ENCODE measurements around the gene CCDC174.
A peak's percentile ranks its signal among the peaks of the same experiment; 100 is the strongest.

CCDC174 gene

DNA sequence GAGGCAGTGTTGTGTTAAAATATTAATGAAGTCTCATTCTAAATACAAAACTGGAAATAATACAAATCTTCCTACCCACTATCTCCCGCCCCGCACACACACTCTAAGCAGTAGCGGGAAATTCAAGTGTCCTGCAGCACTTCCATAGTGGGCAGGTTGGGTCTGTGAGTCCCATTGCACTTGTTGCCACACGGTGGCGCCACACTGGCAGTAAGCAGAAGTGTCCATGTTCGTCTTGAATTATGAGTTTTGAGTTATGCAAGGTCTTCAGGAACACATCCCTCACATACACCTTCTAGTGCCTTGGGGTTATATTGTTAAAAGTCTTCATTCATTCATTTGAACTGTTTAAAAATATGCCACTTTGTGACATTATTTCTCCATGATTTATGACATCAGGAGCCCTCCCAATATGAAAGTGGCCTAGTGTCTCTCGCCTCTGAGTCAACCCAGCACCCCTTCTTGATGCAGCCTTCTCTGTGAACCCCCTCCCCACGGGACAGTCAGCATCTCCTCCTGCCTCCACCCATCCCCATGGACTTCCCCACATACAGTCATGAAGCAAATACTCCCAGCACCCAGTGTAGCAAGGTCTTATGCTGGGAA is 17.6 kb upstream of the CCDC174 start:
- Histone ChIP-seq H3K4me3 (ENCODE audit: low read length, poor library complexity, severe bottlenecking) (no peak overlapping the region), H4K20me1 (ENCODE audit: insufficient read depth, low read length, poor library complexity, severe bottlenecking) (no peaks in the 10 kb centered on the region), H3K79me2 (ENCODE audit: insufficient read depth, low read length) (no peaks in the 10 kb centered on the region), H3K27me3 (ENCODE audit: insufficient read depth, low read length, poor library complexity, severe bottlenecking) (peaks cover 6% of the 10 kb centered on the region), H2AFZ (ENCODE audit: low read length) (no peak overlapping the region), H3K9me2 (replicated peaks; ENCODE audit: low read depth, low read length) (no peaks in the 10 kb centered on the region), H3F3A (ENCODE audit: low read depth) (no peaks in the 10 kb centered on the region), H3K9me3 (ENCODE audit: insufficient read depth, low read depth, low read length) (no peaks in the 10 kb centered on the region), H3K4me1 (ENCODE audit: insufficient read depth, low read length, poor library complexity, severe bottlenecking) (no peaks in the 10 kb centered on the region), H3K4me2 (ENCODE audit: low read depth, low read length, poor library complexity, severe bottlenecking) (no peak overlapping the region), H3K9ac (ENCODE audit: low read depth, low read length, poor library complexity, severe bottlenecking) (no peak overlapping the region), H3K36me3 (ENCODE audit: insufficient read depth, low read length) (no peaks in the 10 kb centered on the region)
- TF ChIP-seq EZH2phosphoT487 (IDR thresholded peaks at IDR 0.05; ENCODE audit: borderline replicate concordance) = no peak
- TF ChIP-seq, protein P1, sequence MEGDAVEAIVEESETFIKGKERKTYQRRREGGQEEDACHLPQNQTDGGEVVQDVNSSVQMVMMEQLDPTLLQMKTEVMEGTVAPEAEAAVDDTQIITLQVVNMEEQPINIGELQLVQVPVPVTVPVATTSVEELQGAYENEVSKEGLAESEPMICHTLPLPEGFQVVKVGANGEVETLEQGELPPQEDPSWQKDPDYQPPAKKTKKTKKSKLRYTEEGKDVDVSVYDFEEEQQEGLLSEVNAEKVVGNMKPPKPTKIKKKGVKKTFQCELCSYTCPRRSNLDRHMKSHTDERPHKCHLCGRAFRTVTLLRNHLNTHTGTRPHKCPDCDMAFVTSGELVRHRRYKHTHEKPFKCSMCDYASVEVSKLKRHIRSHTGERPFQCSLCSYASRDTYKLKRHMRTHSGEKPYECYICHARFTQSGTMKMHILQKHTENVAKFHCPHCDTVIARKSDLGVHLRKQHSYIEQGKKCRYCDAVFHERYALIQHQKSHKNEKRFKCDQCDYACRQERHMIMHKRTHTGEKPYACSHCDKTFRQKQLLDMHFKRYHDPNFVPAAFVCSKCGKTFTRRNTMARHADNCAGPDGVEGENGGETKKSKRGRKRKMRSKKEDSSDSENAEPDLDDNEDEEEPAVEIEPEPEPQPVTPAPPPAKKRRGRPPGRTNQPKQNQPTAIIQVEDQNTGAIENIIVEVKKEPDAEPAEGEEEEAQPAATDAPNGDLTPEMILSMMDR (conservative IDR thresholded peaks at IDR 0.05; ENCODE audit: low read length) = peak; percentile 97

- H3K27me3 ChIP-seq (ENCODE audit: insufficient read depth, low read length, poor library complexity, severe bottlenecking) = peaks cover 6% of the 10 kb centered on the region
- H3K4me3 ChIP-seq (ENCODE audit: low read length, poor library complexity, severe bottlenecking) = no peak overlapping the region
- H3K79me2 ChIP-seq (ENCODE audit: insufficient read depth, low read length) = no peaks in the 10 kb centered on the region
- H3K36me3 ChIP-seq (ENCODE audit: insufficient read depth, low read length) = no peaks in the 10 kb centered on the region
- no peaks in the 10 kb centered on the region for H3K4me1 ChIP-seq (ENCODE audit: insufficient read depth, low read length, poor library complexity, severe bottlenecking)
- no peaks in the 10 kb centered on the region for H4K20me1 ChIP-seq (ENCODE audit: insufficient read depth, low read length, poor library complexity, severe bottlenecking)
- H3F3A ChIP-seq (ENCODE audit: low read depth) = no peaks in the 10 kb centered on the region
- H3K9ac ChIP-seq (ENCODE audit: low read depth, low read length, poor library complexity, severe bottlenecking) = no peak overlapping the region
- no peak overlapping the region for H2AFZ ChIP-seq (ENCODE audit: low read length)
- H3K9me3 ChIP-seq (ENCODE audit: insufficient read depth, low read depth, low read length) = no peaks in the 10 kb centered on the region
- no peak for TF ChIP-seq EZH2phosphoT487 (IDR thresholded peaks at IDR 0.05; ENCODE audit: borderline replicate concordance)
- TF ChIP-seq, protein P1 (conservative IDR thresholded peaks at IDR 0.05; ENCODE audit: low read length) = no peak
- no peak overlapping the region for H3K4me2 ChIP-seq (ENCODE audit: low read depth, low read length, poor library complexity, severe bottlenecking)
- no peaks in the 10 kb centered on the region for H3K9me2 ChIP-seq (replicated peaks; ENCODE audit: low read depth, low read length)
Measured at GRCh38 chr3:14634763-14635400, 16.7 kb upstream of the CCDC174 start.

DNA sequence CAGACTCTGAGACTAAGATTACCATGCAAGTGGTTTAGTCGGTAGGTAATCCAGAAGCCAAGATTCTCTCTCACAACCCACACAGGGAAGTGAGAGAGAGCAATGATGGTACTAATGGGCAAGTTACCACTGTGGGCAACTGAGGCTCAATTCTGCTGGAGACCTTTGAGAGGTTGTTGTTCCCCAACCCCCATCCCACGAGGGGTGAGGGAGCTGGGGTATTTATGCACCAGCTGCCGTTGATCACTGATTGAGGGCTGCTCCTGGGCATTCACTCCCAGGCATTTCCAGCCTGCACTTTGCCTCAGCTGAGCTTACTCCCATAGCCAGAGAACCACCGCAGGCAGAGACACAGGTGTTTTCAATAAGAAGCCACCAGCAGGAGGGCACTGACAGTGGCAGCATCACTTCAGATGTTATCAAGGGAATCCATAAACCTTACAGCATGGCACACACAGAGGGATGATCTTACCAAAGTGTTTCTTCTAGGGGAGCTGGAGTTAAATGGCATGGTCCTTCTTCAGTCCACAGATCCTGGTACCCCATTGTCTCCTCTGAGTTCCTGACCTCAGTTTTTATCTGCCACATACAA is 15.0 kb upstream of the CCDC174 start:
- H3K4me3 ChIP-seq (ENCODE audit: low read length, poor library complexity, severe bottlenecking) = no peak overlapping the region
- H3K36me3 ChIP-seq (ENCODE audit: insufficient read depth, low read length) = no peaks in the 10 kb centered on the region
- no peak overlapping the region for H3K9ac ChIP-seq (ENCODE audit: low read depth, low read length, poor library complexity, severe bottlenecking)
- H2AFZ ChIP-seq (ENCODE audit: low read length) = no peak overlapping the region
- H3K4me1 ChIP-seq (ENCODE audit: insufficient read depth, low read length, poor library complexity, severe bottlenecking) = no peaks in the 10 kb centered on the region
- H3K79me2 ChIP-seq (ENCODE audit: insufficient read depth, low read length) = no peaks in the 10 kb centered on the region
- H3K9me3 ChIP-seq (ENCODE audit: insufficient read depth, low read depth, low read length) = no peaks in the 10 kb centered on the region
- no peaks in the 10 kb centered on the region for H3K9me2 ChIP-seq (replicated peaks; ENCODE audit: low read depth, low read length)
- peaks cover 6% of the 10 kb centered on the region for H3K27me3 ChIP-seq (ENCODE audit: insufficient read depth, low read length, poor library complexity, severe bottlenecking)
- H3F3A ChIP-seq (ENCODE audit: low read depth) = no peaks in the 10 kb centered on the region
- H3K4me2 ChIP-seq (ENCODE audit: low read depth, low read length, poor library complexity, severe bottlenecking) = no peak overlapping the region
- TF ChIP-seq, protein P1 (conservative IDR thresholded peaks at IDR 0.05; ENCODE audit: low read length) = no peak
- no peak for TF ChIP-seq EZH2phosphoT487 (IDR thresholded peaks at IDR 0.05; ENCODE audit: borderline replicate concordance)
- no peaks in the 10 kb centered on the region for H4K20me1 ChIP-seq (ENCODE audit: insufficient read depth, low read length, poor library complexity, severe bottlenecking)

All from Loucy (cell line).